Loucy (cell line): ENCODE measurements around the gene CARD19.

Source experiments
- EZH2phosphoT487 ChIP-seq: fragments of 200-600 bp; IDR thresholded peaks from 2 replicates; pipeline ENCODE4 v1.6.1; 2018; ENCODE audit warnings: antibody characterized with exemption, mild to moderate bottlenecking, moderate library complexity, borderline replicate concordance
- TF ChIP-seq, protein P1 (sequence below): fragments of 200-600 bp; sonication (generic); conservative IDR thresholded peaks from 2 replicates; pipeline ENCODE4 v1.5.1; 2014; ENCODE audit warnings: mild to moderate bottlenecking, antibody characterized with exemption, low read length

DNA sequence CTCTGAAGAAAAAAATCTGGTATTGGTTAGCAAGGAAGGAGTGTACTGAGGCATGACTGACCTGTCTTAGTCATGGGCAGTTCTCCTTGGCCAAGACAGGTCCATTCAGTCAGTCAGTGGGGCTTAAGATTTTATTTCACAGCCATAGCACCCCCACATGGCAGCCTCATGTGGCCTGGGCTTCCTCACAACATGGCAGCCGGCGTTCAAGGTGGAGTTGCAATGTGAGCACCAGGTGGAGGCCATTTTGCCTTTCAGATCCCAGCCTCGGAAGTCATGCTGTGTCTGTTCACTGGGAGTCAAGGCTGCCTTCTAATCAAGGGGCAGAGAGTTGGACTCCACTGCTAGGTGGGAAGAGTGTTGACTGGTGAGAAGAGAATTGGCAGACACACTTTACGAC lies 10.3 kb upstream of the CARD19 start:
- TF ChIP-seq, protein P1, sequence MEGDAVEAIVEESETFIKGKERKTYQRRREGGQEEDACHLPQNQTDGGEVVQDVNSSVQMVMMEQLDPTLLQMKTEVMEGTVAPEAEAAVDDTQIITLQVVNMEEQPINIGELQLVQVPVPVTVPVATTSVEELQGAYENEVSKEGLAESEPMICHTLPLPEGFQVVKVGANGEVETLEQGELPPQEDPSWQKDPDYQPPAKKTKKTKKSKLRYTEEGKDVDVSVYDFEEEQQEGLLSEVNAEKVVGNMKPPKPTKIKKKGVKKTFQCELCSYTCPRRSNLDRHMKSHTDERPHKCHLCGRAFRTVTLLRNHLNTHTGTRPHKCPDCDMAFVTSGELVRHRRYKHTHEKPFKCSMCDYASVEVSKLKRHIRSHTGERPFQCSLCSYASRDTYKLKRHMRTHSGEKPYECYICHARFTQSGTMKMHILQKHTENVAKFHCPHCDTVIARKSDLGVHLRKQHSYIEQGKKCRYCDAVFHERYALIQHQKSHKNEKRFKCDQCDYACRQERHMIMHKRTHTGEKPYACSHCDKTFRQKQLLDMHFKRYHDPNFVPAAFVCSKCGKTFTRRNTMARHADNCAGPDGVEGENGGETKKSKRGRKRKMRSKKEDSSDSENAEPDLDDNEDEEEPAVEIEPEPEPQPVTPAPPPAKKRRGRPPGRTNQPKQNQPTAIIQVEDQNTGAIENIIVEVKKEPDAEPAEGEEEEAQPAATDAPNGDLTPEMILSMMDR, result no peak
- no peak for TF ChIP-seq EZH2phosphoT487
